A673 (cell line): Measurements from ENCODE around the gene PRSS48.
"Not testable (repeated sequence)": the region's sequence is repeated elsewhere in the genome, so short reads cannot be mapped to it uniquely, and the experiment has no call there.

ENCODE experiments used
- EZH2 ChIP-seq: fragments of 200-600 bp; sonication (generic); IDR thresholded peaks from 2 replicates; pipeline ENCODE4 v1.6.1; 2017; ENCODE audit warnings: borderline replicate concordance, low read depth, mild to moderate bottlenecking, mixed read lengths, antibody characterized with exemption, low read length; ENCODE audit not compliant: poor library complexity, severe bottlenecking
- TF ChIP-seq, protein P1 (sequence below): fragments of 300-800, 200-600 bp; sonication (generic); conservative IDR thresholded peaks from 2 replicates; pipeline ENCODE4 v1.5.1; 2017; ENCODE audit warnings: low read depth, mild to moderate bottlenecking, antibody characterized with exemption, low read length, moderate library complexity, mixed read lengths

DNA sequence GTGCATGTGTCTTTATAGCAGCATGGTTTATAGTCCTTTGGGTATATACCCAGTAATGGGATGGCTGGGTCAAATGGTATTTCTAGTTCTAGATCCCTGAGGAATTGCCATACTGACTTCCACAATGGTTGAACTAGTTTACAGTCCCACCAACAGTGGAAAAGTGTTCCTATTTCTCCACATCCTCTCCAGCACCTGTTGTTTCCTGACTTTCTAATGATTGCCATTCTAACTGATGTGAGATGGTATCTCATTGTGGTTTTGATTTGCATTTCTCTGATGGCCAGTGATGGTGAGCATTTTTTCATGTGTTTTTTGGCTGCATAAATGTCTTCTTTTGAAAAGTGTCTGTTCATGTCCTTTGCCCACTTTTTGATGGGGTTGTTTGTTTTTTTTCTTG is 8.1 kb upstream of the PRSS48 start:
- TF ChIP-seq, protein P1, sequence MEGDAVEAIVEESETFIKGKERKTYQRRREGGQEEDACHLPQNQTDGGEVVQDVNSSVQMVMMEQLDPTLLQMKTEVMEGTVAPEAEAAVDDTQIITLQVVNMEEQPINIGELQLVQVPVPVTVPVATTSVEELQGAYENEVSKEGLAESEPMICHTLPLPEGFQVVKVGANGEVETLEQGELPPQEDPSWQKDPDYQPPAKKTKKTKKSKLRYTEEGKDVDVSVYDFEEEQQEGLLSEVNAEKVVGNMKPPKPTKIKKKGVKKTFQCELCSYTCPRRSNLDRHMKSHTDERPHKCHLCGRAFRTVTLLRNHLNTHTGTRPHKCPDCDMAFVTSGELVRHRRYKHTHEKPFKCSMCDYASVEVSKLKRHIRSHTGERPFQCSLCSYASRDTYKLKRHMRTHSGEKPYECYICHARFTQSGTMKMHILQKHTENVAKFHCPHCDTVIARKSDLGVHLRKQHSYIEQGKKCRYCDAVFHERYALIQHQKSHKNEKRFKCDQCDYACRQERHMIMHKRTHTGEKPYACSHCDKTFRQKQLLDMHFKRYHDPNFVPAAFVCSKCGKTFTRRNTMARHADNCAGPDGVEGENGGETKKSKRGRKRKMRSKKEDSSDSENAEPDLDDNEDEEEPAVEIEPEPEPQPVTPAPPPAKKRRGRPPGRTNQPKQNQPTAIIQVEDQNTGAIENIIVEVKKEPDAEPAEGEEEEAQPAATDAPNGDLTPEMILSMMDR: not testable (repeated sequence)
- not testable (repeated sequence) for TF ChIP-seq EZH2
